ENCODE measurements around the gene ZBTB16. TPM values are rescaled to one million over a fixed set of nuclear protein-coding genes. Genes with fewer than 3 reads are reported as not detected.

Gene ZBTB16
- total and polyA plus RNA-seq, 9 donors, result 12.7 to 160 (median 68.7) TPM

DNA sequence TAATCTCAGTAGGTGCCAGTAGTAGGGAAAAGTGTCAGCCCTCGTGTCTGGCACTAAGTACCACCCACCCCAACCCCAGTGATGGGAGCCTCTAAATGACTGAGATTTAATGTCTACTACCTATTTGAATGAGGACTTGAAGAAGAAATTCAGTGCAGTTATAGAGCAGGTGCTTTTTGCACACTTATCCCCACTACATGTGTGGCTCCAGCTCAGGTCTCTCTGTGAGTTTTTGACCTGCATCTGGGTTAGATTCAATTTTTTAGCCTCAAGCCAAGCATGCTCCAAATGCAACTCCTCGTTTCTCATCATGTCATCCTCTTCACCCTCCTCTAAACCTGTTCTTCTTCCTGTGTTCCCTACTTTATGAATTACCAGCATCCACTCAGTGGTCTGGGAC, 211.8 kb downstream of the ZBTB16 start:
- intact Hi-C loops (cut with DNase I), result no loop called here
- Histone ChIP-seq H3K4me3 (no peak overlapping the region), H3K27me3 (peaks cover 3% of the 10 kb centered on the region), H3K36me3 (no peaks in the 10 kb centered on the region), H3K9me3 (no peaks in the 10 kb centered on the region), H3K4me1 (ENCODE audit: insufficient read depth) (no peaks in the 10 kb centered on the region), H3K27ac (no peak overlapping the region)
- 70 to 82% (median 77%) methylated on average over 2 of the region's 2 CpGs for WGBS, 3 donors
- no peak for DNase-seq
- TF ChIP-seq EP300 (IDR thresholded peaks at IDR 0.05) (no peak), POLR2A (IDR thresholded peaks at IDR 0.05) (no peak)
- TF ChIP-seq, protein P1, sequence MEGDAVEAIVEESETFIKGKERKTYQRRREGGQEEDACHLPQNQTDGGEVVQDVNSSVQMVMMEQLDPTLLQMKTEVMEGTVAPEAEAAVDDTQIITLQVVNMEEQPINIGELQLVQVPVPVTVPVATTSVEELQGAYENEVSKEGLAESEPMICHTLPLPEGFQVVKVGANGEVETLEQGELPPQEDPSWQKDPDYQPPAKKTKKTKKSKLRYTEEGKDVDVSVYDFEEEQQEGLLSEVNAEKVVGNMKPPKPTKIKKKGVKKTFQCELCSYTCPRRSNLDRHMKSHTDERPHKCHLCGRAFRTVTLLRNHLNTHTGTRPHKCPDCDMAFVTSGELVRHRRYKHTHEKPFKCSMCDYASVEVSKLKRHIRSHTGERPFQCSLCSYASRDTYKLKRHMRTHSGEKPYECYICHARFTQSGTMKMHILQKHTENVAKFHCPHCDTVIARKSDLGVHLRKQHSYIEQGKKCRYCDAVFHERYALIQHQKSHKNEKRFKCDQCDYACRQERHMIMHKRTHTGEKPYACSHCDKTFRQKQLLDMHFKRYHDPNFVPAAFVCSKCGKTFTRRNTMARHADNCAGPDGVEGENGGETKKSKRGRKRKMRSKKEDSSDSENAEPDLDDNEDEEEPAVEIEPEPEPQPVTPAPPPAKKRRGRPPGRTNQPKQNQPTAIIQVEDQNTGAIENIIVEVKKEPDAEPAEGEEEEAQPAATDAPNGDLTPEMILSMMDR (IDR thresholded peaks at IDR 0.05), result no peak

- Histone ChIP-seq H3K4me3 (no peak overlapping the region), H3K27ac (no peak overlapping the region), H3K9me3 (no peaks in the 10 kb centered on the region), H3K4me1 (ENCODE audit: insufficient read depth) (no peaks in the 10 kb centered on the region), H3K27me3 (peaks cover 3% of the 10 kb centered on the region), H3K36me3 (no peaks in the 10 kb centered on the region)
- DNase-seq, result no peak
- intact Hi-C loops (cut with DNase I), result no loop called here
- WGBS, 3 donors, result 64 to 79% (median 78%) methylated on average over 4 of the region's 4 CpGs
- no peak for TF ChIP-seq POLR2A (IDR thresholded peaks at IDR 0.05)
- TF ChIP-seq EP300 (IDR thresholded peaks at IDR 0.05), result no peak
- TF ChIP-seq, protein P1 (IDR thresholded peaks at IDR 0.05), result no peak
Measured at GRCh38 chr11:114272311-114272710, 212.8 kb downstream of the ZBTB16 start.

GRCh38 chr11:114273071-114273470, 213.6 kb downstream of the ZBTB16 start:
- no peaks in the 10 kb centered on the region for H3K4me1 ChIP-seq (ENCODE audit: insufficient read depth)
- no peak overlapping the region for H3K4me3 ChIP-seq
- H3K9me3 ChIP-seq, result no peaks in the 10 kb centered on the region
- H3K27ac ChIP-seq, result no peak overlapping the region
- no peaks in the 10 kb centered on the region for H3K36me3 ChIP-seq
- intact Hi-C loops (cut with DNase I), result no loop called here
- H3K27me3 ChIP-seq, result no peaks in the 10 kb centered on the region
- DNase-seq, result no peak
- TF ChIP-seq EP300 (IDR thresholded peaks at IDR 0.05) (no peak), POLR2A (IDR thresholded peaks at IDR 0.05) (no peak)
- TF ChIP-seq, protein P1 (IDR thresholded peaks at IDR 0.05), result no peak
- WGBS, 3 donors, result 84 to 95% (median 88%) methylated on average over 3 of the region's 3 CpGs

GRCh38 chr11:114273890-114274635, 214.6 kb downstream of the ZBTB16 start:
- no peaks in the 10 kb centered on the region for H3K4me1 ChIP-seq (ENCODE audit: insufficient read depth)
- H3K36me3 ChIP-seq, result no peaks in the 10 kb centered on the region
- intact Hi-C loops (cut with DNase I), result no loop called here
- no peak for DNase-seq
- H3K27ac ChIP-seq, result no peak overlapping the region
- no peak overlapping the region for H3K4me3 ChIP-seq
- 78 to 82% (median 79%) methylated on average over 5 of the region's 5 CpGs for WGBS, 3 donors
- TF ChIP-seq, protein P1 (IDR thresholded peaks at IDR 0.05), result no peak
- no peak for TF ChIP-seq EP300 (IDR thresholded peaks at IDR 0.05)
- no peak for TF ChIP-seq POLR2A (IDR thresholded peaks at IDR 0.05)
- H3K9me3 ChIP-seq, result no peaks in the 10 kb centered on the region
- H3K27me3 ChIP-seq, result no peaks in the 10 kb centered on the region

All from ovary (tissue), 9 donors.